GM19395 (cell line): ENCODE measurements around the gene KCNJ11.

Experiments used
- ATAC-seq: cut with Tn5 transposase; IDR thresholded peaks from one replicate; pipeline ENCODE4 v1.9.1; 2021; ENCODE audit warnings: mild to moderate bottlenecking, moderate library complexity; ENCODE audit not compliant: unreplicated experiment

The KCNJ11 gene

GRCh38 chr11:17392872-17393271 lies 4.4 kb upstream of the KCNJ11 start:
- no peak for ATAC-seq

GRCh38 chr11:17391493-17392355 lies 3.3 kb upstream of the KCNJ11 start:
- ATAC-seq: no peak

DNA sequence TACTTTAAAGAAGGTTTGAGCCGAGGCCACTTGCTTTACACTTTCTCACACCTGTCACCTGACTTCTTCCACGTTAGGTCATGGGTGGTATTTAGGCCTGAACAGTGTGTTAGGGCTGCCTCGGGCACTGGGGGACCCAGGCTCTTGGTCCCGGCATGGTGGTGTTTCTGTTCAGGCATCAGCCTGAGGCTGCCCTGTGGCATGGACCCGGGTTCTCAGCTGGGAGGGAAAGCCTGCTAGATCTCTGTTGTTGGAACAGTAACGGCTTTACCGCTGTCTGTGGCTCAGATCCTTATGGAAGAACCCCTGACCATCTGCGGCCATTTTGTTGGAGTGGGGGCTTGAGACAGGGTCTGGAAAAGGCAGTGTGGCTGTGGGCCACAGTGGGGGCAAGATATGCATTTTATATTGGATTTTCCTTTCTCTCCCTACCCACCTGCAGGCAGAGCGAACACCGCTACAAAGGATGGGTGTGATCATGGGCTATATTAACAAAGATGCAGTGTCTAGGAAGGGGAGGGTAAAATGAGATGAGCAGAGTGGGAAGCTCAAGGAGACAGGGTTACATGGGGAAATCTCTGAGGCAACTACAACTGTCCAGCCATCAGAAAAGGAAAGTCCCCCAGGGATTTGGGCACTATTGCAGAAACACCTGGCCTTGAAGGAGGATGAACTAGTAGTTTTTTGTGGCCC lies 1.6 kb upstream of the KCNJ11 start:
- ATAC-seq: no peak

DNA sequence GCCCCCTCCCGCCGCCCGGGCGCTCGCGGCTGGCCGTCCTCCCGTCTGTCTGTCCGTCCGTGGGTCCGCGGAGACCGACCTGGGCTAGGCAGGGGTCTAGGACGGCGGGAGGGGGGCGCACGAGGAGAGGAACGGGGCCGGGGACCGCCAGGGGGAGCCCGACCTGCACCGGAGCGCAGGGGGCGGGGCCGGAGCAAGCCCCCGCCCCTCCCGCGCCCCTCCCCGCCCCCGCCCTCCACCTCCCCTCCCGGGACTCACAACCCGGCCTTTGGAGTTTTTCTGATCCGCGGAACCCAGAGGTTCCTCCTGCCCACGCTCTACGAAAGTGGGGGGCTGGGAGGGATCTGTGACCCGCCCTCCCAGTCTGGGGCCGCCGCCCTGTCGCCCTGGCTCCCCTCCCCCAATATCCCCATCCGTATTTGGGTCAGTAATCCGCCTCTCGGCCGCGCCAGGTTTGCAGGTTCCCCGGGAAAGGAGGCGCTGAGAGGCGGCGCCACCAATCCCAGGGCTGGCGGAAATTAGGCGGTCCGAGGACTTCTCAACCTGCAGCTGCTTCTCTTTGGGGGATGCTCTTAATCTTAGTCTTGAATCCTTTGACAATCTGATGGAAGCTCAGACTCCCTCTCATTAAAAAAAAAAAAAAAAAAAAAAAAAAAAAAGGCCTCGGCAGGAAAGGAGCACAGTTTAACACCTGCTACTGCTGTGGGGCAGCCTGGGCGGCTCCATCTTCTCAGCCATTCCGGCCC lies 925 bp upstream of the KCNJ11 start:
- ATAC-seq: peak; percentile 49

DNA sequence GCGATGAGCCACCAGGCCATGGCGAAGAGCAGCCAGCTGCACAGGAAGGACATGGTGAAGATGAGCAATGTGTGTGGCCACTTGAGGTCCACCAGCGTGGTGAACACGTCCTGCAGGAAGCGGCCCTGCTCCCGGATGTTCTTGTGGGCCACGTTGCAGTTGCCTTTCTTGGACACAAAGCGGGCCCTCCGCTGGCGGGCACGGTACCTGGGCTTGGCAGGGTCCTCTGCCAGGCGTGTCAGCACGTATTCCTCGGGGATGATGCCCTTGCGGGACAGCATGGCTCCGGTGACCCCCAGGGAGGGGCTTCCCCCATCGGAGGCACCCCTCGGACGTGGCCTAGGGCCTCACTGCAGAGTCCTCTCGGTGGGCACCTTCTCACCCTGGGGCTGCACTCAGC lies 648 bp downstream of the KCNJ11 start:
- ATAC-seq: no peak

DNA sequence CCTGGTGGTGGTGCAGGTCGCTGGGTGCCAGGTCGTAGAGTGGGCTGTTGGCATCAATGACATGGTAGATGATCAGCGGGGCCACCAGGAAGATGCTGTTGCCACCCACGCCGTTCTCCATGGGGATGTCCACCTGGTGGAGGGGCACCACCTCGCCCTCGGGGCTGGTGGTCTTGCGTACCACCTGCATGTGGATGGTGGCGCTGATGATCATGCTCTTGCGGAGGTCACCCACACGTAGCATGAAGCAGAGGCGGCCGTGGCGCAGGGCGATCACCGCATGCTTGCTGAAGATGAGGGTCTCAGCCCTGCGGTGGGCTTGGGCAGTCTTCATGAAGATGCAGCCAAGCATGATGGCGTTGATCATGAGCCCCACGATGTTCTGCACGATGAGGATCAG lies 1.2 kb downstream of the KCNJ11 start:
- ATAC-seq: no peak

DNA sequence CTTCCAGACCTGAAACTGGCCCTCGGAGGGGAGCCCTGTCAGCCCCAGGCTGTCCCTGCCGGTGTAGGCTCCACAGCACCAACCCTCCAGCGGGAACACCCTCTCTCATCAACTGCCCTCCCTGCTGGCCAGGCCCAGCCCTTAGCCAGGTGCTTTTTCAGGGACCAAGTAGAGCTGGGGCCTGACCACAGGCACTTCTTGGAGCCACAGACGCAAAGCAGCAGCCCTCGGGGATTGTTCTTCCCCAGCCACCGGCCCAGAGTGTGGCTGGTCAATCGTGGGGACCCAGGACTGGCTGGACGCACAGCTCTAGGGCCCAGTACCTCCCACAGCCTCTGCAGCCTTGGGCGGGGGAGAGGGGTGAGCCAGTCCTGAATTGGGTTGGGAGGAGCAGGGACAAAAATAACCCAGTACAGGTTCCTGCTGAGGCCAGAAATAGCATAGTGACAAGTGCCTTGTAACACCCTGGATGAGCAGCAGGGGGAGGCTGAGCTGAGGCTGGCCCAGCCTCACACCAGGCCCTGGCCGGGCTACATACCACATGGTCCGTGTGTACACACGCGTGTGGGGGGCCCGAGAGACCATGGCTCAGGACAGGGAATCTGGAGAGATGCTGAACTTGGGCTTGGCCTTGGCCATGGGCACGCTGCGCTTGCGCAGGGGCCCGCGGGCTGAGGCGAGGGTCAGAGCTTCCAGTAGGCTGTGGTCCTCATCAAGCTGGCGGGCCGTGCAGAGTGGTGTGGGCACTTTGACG lies 2.0 kb downstream of the KCNJ11 start:
- peak; percentile 59 for ATAC-seq

DNA sequence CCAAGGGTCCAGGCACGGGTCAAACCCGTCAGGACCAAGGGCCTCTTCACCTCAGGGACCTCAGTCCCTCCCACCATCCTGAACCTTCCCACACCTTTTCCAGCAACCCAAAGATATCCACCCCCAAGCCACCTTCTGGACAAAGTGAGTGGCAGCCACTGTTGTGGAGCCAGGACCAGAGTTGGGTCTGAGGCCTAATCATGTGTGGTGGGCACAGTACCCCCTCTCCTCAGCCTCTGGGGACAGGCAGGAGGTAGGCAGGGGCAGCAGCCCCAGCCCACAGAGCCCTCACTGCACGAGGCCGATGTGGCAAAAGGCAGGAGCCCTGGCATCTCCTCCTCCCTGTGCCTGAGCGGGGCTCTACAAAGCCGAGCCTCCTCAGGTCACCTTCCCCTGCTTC lies 2.5 kb downstream of the KCNJ11 start:
- ATAC-seq: no peak

DNA sequence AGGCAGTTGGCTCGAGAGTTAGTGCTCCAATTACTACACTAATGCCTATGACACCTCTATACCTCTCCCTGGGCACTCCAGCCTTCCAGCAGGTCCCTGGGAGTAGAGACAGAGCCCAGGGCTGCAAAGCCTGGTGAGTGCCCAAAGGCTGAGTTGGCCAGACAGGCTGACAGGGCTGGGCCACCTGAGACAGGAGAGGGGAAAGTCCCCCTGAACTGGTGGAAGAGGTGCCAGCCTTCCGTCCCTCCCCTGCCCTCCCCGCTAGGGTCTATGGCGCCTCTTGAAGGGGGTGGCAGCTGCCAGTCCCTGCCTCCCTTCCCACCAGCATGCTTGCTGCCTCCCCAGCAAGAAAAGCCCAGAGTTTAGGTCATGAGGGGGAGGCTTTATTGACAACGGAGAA lies 3.0 kb downstream of the KCNJ11 start:
- ATAC-seq: no peak

- ATAC-seq: peak; percentile 60
Measured at GRCh38 chr11:17384002-17384511, 4.4 kb downstream of the KCNJ11 start.

DNA sequence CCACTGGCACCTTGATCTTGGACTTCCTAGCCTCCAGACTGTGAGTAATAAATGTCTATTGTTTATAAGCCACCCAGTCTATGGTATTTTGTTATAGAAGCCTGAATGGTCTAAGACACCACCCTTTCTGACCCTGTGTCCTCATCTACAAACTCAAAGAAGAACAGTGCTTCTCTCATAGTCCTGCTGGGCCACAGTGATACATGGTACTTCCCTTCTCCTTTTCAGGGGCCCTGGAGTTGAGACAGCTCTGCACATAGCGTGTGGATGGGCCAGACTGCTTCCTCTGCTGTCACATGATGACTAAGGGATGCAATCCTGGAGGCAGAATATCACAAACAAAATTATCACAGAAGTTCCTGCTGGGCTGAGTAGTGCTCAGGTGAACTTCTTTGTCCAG lies 5.0 kb downstream of the KCNJ11 start:
- ATAC-seq: no peak

DNA sequence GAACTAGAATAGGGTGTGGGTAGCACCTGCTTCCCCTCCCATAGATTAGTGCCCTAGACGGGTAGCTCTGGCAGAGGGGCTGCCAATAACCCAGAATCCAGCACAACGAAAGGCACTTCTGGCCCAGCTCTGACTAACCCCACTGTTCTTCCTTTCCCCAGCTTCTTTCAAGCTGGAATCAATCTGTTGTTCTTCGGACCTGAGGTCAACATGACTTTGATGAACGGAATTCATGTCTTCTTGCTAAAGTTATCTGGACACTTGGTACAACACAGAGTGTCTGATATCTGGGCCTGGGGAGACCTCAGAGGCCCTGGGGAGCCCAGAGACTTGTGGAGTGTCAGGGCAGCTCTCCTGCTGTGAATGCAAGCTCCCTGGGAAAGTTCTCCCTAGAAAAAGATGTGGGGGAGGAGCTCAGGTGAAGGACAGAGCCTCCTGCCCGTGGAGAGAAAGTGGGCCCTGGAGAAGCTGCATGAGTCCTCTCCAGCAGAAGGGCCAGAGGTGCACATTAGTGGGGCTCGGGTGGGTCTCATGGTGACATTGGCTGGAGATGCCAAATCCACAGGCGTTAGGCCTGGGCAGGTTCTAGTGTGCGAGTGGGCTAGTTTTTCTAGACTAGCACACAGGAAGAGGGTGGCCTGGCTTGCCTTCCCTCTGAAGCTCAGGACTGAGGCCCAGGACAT lies 6.3 kb downstream of the KCNJ11 start:
- ATAC-seq: no peak

DNA sequence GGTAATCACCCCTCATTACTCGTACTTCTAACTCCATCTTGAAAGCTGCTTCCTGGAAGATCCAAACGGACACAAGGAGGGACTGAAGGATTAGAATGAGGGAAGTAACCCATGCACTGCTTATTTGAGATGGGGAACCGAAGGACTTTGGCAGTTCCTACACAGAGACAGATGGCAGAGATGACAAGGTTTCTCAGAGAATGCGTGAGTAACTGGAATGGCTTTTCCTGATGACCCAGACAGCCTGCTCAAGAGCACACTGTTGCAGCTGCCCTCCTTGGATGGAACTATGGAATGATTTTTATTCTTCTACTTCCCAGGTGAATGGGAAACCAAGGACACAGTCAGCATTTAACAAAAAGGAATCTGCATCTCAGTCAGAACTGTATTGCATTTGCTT lies 7.3 kb downstream of the KCNJ11 start:
- ATAC-seq: no peak

DNA sequence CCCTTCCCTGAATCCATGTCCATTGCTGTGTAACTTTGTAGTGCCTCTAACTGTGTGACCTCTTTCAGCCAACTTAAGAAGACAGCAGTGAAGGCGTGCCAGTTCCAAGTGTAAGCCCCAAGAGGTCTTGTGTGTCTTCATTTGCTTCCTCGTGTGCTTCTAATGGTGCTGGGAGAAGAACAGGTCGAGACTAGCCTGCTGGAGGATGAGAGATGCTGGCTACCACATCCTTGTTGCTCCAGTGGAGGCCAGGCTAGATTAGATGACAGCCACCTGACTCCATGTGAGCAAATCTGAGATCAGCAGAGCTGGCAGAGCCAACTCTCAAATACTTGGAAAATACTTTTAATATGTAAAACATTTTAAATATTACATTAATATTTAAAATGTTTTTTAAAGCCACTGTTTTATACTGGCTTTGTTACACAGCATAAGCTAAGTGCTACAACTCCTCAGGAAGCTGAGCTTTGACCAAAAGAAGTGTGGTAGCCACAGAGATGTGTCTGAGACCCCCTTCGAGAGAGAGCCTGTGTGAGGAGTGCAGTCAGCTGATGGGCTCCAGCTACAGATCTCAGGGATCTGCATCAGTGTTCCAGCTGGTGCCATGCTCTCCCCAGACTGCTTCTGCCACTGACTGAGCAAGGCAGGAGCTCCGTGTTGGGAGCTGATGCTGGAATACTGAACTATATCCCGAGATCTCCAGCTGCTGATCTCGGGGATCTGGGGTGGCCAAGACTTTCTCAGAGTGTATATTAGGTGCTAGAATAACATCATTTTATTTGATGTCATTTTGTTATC lies 8.9 kb downstream of the KCNJ11 start:
- ATAC-seq: no peak

DNA sequence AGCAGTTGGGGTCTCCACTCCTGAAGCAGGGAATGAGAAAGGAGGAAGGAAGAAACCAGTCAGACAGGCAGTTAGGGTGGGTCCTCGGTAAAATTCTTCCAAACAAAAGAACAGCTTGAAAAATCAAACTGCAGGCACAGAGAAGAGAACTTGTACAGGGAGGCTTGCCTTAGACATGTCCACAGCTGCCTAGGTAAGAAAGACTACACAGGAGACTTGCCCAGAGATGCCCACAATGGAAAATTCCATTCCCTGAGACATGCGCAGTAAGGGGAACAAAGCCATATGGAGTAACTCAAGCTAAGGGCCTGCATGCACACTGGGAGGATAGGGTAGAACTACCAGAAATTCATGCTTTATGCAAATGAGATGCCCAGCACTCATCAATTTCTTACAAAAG lies 9.8 kb downstream of the KCNJ11 start:
- ATAC-seq: no peak

GRCh38 chr11:17376493-17376892 lies 12.0 kb downstream of the KCNJ11 start:
- ATAC-seq: no peak

- ATAC-seq: no peak
Measured at GRCh38 chr11:17375547-17375946, 12.9 kb downstream of the KCNJ11 start.

DNA sequence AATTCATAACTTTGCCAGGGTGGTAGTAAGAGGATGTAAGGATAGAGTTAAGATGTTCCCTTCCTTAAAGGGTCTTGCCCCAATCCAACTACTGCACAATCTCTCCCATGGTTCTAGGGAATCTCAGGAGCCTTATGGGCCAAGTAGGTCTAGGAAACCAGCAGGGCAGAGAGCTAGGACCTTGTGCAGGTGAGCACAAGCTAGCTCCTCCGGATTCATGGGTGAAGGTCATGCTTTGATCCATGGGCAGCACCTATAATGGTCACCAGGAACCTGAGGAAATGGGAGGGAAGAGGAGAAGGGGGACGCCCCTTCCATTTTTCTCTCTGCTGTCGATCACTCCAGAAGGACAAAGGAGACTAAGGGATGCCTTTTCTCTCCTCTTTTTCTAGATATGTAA lies 16.8 kb downstream of the KCNJ11 start:
- no peak for ATAC-seq

DNA sequence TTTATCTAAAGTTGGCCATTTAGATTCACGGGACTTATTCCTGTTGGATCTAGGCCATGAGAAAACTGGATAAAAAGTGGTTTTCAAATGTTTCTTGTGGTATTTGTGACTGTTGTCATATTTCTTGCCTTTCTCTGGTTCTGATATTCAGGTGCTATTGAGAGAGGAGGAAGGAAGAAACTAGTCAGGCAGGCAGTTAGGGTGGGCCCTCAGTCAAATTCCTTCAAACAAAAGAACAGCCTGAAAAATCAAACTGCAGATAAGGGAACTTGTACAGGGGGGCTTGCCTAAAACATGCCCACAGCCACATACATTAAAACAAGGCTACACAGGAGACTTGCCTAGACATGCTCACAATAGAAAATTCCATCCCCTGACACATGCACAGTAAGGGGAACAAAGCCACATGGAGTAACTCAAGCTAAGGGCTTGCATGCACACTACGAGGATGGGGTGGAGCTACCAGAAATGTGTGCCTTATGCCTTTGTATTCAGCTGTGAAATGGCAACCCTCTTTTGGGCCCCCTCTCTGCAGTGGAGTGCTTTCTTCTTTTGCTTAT lies 18.7 kb downstream of the KCNJ11 start:
- no peak for ATAC-seq
